Raji (cell line): ENCODE results near the gene ZNF213.

Source experiments
- POLR2A ChIP-seq: IDR thresholded peaks from 2 replicates; pipeline ENCODE4 v1.6.1; 2011; ENCODE audit warnings: low read depth, low read length, control low read depth; ENCODE audit not compliant: insufficient read depth

Gene ZNF213, protein sequence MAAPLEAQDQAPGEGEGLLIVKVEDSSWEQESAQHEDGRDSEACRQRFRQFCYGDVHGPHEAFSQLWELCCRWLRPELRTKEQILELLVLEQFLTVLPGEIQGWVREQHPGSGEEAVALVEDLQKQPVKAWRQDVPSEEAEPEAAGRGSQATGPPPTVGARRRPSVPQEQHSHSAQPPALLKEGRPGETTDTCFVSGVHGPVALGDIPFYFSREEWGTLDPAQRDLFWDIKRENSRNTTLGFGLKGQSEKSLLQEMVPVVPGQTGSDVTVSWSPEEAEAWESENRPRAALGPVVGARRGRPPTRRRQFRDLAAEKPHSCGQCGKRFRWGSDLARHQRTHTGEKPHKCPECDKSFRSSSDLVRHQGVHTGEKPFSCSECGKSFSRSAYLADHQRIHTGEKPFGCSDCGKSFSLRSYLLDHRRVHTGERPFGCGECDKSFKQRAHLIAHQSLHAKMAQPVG

DNA sequence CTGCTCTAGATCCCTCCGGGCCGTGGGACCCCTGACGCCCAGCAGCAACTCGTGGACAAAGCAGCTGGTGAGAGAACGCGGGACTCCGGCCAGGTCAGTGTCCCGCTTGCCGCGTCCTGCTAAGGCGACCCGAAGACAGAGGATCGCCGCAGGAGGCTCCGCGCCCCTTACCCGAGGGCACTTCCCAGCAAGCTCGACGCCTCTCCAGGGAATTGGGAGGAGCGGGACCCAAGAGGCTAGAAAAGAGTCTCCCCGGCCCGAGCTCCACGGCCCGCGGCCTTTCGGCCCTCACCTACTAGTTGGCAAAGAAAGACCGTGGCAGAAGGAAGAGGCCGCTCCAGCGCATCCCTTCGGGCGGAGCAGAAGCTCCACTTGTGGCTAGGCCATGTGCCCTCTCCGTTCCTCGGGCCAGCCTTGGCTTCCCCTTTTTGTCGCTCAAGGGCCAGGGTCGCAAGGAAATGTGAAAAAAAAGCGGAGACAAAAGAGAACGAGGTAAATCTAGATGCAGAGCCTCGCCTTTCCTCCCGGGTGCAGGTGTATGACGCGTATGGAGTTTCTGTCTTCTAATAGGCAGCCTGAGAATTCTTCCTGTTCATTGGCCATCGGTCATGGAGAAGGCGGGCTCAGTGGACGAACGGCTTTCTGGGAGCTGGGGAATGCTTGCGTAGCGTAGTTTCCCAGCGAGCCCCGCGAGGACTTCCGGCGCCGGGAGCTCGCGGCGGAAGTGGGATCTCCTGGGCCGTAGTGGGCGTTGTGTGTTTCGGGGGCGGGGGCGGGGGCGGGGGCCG, at the start of gene ZNF213:
Gene ZNF213, plus strand, starts transcription at position 692 of the 788 bp plus-strand sequence. CDS start 2,252 bp downstream, outside the sequence.
- TF ChIP-seq POLR2A, result peak; percentile 86

DNA sequence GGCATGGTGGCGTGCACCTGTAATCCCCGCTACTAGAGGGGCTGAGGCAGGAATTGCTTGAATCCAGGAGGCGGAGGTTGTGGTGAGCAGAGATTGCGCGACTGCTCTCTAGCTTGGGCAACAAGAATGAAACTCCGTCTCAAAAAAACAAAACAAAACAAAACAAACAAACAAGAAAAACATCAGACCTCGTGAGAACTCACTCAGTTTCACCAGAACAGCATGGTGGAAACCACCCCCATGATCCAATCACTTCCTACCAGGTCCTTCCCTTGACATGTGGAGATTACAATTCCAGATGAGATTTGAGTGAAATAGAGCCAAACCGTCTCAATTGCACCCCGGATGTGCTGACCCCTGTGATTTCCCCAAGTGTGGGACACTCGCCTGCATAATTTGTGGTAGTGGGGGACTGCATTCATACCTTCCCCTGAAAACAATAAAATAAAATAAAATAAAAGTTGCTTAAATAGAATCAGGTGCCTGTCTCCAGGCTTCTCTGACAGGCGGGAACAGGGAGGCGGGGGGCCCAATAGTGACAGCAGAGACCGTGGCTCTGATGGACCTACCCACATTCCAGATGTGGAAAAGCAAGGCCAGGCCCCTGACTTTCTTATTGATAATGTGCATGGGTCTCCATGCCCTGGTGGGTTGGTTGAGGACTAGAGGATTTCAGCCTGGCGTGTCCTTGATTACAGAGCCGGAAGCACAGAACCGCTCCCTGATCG, 48.8 kb upstream of the ZNF213 start:
- TF ChIP-seq POLR2A, result no peak

DNA sequence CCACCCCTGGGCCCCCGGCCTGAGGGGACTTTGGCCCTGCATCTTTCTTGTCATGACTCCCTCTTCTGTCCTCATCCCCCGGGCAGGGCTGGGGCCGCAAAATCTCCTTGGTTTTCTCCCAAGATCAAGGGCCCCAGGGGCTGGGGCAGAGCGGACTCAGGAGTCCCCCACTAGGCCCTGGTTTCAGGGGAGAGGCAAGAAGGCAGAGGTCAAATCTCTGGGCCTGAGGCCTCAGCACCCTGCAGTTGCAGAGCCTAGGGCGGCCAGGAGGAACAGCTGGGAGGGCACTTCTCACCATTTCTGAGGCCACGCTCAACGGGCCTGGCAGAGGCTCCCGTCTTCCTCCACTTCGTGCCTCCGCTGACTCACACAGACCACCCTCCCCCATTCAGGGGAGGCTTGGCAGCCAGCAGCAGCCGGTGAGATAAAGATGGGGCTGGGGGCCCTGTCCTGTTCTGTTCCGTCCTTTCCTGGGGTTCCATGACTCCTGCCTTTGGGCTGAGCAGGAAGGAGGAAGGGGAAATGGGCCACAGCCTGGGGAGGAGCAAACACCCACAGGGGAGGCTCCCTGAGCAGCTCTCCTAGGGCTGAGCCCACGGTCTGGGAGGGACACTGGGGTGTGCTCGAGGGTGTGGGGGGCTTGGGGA, 48.1 kb upstream of the ZNF213 start:
- TF ChIP-seq POLR2A, result no peak

DNA sequence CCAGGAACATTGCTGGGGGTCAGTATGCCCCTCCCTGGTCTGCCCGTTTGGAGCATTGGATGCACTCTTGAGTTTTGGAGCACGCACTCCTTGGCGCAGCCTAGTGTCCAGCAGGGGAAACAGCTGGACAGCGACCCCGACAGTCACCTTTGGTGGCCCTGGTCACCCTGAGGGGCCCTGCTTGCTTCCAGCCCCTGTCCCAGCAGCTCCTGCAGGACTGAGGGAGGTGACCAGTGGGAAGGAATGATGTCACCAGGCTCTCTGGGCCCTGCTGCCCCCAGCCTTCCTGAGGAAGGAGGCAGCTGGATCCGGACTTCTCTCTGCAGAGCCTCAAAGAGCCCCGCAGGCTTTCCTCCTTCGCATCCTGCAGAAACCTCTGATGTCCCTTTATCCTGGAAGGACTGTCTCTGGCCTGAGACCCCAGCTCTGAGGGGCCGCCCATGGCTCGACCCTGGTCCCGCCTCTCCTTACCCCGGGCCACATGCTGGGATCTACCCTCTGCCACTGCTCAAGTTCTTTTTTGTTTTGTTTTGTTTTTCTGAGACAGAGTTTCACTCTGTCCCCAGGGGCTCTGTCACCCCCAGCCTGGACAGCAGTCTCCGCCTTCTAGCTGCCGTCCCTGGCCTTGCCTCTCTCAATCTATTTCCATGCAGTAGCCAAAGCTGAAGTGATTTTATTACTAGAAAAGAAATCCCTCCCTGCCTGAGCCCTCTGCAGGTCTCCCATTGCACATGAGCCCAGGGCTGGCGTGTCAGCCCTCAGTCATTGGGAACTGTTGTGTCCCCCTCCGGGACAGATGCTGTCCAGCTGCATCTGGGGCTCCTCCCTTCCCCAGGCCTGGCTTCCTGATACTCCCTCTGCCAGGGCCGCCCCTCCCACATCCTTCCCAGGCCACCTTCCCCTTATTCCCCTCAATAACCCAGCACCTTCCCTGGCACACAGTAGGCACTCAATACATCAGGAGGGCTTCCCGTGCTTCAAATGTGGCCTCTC, 47.3 kb upstream of the ZNF213 start:
- no peak for TF ChIP-seq POLR2A

DNA sequence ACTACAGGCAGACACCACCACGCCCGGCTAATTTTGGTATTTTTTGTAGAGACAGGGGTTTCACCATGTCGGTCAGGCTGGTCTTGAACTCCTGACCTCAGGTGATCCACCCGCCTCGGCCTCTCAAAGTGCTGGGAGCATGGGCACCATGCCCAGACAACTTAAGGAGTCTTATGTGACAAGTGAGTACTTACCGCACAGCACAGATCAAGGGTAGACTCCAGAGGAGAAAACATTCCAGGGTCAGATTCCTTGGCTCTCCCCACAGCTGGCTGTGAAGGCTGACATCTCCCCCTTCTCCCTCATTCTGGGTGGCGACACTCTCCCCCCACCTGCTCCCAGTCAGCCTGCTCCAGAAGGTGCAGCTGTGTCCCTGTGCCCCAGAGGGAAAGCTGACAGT, 46.4 kb upstream of the ZNF213 start:
- no peak for TF ChIP-seq POLR2A

DNA sequence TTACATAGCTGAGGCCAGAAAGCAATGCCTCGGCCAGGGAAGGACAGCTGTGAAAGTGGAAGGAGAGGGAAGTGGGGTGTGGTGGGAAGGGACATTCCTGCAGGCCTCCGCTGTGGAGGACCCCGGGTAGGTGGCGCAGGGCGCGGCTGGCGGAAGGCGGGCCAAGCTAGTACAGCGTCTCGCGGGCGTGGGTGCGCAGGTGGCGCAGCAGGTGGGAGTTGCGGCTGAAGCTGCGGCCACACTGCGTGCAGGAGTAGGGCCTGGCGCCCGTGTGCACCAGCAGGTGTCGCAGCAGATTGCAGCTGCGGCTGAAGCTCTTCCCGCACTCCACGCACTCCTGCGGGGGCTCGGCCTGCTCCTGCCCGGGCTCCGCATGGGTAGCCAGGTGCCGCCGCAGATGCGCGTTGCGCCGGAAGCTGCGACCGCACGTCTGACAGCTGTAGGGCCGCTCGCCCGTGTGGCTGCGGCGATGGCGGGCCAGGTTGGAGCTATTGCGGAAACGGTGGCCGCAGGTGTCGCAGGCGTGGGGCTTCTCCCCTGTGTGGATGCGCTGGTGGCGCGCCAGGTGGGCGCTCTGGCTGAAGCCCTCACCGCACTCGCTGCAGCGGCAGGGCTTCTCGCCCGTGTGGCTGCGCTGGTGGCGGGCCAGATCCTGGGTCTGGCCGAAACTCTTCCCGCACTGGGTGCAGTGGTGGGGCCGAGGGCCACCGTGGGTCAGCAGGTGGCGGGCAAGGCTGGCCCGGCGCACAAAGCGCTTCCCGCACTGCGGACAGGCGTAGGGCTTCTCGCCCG, 45.7 kb upstream of the ZNF213 start:
- no peak for TF ChIP-seq POLR2A

DNA sequence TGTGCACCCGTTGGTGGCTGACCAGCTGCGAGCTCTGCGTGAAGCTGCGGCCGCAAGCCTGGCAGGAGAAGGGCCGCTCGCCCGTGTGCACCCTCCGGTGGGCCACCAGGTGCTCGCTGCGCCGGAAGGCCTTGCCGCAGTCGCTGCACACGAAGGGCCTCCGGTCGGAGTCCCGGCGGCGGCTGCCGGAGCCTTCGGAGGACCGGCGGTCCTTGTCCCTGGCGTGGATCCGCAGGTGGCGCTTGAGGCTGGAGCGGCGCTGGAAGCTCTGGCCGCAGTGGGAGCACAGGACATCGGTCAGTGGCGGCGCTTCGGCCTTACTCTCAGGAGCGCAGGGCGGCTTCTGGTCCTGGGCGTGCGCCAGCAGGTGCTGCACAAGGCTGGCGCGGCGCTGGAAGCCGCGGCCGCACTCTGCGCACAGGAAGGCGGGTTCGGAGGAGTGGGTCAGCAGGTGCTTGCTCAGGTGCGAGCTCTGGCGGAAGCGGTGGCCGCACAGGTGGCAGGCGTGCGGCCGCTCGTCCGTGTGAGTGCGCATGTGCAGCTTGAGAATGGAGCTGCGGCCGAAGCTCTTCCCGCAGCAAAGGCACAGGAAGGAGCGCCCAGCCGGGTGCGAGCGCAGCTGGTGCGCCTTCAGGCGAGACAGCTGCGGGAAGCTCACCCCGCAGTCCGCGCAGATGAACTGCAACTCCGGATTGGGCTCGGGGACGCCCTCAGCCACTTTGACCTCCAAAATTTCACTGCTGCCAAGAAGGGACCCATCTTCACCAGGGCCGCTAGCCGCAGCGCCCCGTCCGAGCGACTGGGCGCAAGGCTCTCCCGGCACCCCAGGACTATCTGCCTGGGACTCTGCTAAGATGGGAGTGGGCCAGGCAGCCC, 44.9 kb upstream of the ZNF213 start:
- TF ChIP-seq POLR2A, result no peak

DNA sequence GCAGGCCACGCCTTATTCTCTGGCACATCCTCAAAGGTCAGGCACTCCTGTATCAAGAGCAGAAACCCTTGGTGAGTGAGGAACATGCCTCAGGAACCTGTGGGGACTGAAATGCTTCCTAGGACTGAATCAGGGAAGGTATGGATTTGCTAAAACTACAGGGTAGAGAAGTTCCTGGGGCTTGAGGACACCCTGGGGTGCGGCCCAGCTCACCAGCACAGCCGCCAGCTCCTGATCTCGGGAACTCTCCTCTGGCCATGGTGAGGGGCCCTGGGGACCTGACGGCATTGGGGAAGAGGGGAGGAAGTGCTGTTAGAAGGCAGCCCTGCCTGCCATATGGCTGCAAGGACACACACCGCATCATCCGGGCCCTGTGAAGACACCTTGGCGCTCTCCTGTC, 43.3 kb upstream of the ZNF213 start:
- no peak for TF ChIP-seq POLR2A

DNA sequence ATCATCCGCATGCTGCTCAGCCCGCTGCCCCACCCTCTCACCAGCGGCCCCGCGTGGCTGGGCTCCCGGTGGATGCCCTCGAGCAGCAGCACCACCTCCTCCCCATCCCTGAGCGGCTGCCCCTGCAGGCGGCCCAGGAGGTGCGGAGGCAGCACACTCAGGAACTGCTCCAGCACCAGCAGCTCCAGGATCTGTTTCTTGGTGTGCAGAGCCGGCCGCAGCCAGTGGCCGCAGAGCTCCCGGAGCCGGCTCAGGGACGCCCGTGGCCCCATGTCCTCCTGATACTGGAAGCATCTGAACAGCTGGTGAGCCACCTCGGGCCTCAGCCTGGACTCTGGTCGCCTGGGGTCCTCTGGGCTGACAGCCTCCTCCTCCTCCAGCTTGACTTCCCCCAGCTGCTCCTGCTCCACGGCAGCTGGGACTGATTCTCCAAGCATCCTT, 42.3 kb upstream of the ZNF213 start:
- TF ChIP-seq POLR2A, result no peak

DNA sequence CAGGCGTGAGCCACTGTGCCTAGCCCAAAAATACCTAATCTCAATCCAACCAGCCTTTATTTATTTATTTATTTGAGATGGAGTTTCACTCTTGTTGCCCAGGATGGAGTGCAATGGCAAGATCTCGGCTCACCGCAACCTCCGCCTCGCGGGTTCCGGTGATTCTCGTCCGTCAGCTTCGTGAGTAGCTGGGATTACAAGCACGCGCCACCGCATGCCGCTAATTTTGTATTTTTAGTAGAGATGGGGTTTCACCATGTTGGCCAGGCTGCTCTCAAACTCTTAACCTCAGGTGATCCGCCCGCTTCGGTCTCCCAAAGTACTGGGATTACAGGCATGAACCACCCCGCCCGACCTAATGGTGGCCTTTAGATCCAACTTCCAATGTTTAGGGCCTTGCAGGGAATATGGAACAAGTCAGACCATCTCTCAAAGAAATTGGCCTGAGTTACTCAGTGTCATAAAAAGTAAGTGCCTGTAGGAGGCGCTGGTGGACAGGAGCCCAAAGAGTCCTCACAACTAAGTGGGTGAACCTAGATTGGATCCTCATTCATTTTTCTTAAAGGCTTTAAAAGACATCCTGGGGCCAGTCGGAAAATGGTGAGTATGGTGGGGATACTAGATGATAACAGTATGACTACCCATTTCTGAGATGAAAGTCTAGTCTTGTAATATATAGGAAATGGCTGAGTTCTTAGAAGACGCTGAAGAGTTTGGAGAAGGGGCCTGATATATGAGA, 40.4 kb upstream of the ZNF213 start:
- no peak for TF ChIP-seq POLR2A

DNA sequence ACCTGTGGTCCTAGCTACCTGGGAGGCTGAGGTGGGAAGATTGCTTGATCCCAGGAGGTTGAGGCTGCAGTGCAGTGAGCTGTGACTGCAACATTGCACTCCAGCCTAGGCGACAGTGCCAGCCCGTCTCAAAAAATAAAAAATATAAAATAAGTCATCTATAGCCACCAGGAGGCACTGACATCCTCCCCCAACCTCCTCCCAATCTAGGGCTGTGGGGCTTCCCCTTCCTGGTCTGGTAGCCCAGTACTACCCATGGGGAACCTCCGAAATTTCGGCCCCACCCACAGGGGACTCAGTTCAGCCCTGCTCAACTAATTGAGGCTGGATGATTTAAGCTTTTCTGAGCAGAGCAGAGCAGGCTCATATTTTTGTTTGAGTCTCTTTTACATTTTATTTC, 39.0 kb upstream of the ZNF213 start:
- TF ChIP-seq POLR2A, result no peak
